Tibial artery (tissue), 4 donors: ENCODE data around the gene BCAS1.

Source experiments
- DNase-seq, 2 donors: peaks; one replicate each; pipeline ENCODE4 v3.0.0-alpha.2; 2019
- H3K27ac ChIP-seq, 2 donors: fragments of 200-600 bp; sonication (generic) in 1 of 2; 1 replicate in 1 of 2; 2 replicates in 1 of 2; pipeline ENCODE4 v1.5.1; 2018 to 2019; ENCODE audit warnings: mild to moderate bottlenecking in 1 of 2
- H3K27me3 ChIP-seq, 2 donors: fragments of 200-600 bp; sonication (generic) in 1 of 2; one replicate each; pipeline versions ENCODE4 v1.5.1 to v1.6.0; 2016 to 2019
- H3K36me3 ChIP-seq, 3 donors: fragments of 200-600 bp; sonication (generic) in 2 of 3; one replicate each; pipeline ENCODE4 v1.5.1; 2016 to 2019; ENCODE audit warnings: mild to moderate bottlenecking in 2 of 3
- H3K4me1 ChIP-seq, 4 donors: fragments of 200-600 bp; sonication (generic) in 2 of 4; 1 replicate in 3 of 4; 2 replicates in 1 of 4; pipeline ENCODE4 v1.5.1; 2016 to 2019
- H3K4me3 ChIP-seq, 2 donors: fragments of 200-600 bp; sonication (generic) in 1 of 2; 1 replicate in 1 of 2; 2 replicates in 1 of 2; pipeline ENCODE4 v1.5.1; 2018 to 2019; ENCODE audit warnings: mild to moderate bottlenecking in 2 of 2
- H3K9me3 ChIP-seq, 3 donors: fragments of 200-600 bp; sonication (generic) in 1 of 3; one replicate each; pipeline ENCODE4 v1.5.1; 2016 to 2019
- CTCF ChIP-seq, 2 experiments: fragments of 200-600 bp in 1 of 2; fragments of 450-650 bp in 1 of 2; IDR thresholded peaks; one replicate each; pipeline ENCODE4 v1.5.1; 2017 to 2019; ENCODE audit warnings: antibody characterized with exemption in 2 of 2, mild to moderate bottlenecking in 1 of 2, moderate library complexity in 1 of 2
- intact Hi-C: fragments of 100-400 bp; cut with DNase I; formaldehyde crosslinking; loops from one replicate; pipeline ENCODE4 v1.15.0; 2023; ENCODE audit warnings: low total_unique reads

The BCAS1 gene

GRCh38 chr20:53960579-53961272 lies 109.7 kb downstream of the BCAS1 start:
- Histone ChIP-seq H3K36me3 (no peaks in the 10 kb centered on the region), H3K4me1 (no peaks in the 10 kb centered on the region), H3K9me3 (no peaks in the 10 kb centered on the region), H3K4me3 (no peak overlapping the region), H3K27me3 (peaks cover 0 to 2% of the 10 kb centered on the region in 2 donors), H3K27ac (no peak overlapping the region)
- intact Hi-C loops = no loop called here
- no peak for DNase-seq
- no peak for TF ChIP-seq CTCF (IDR thresholded peaks at IDR 0.05)

GRCh38 chr20:53959911-53960578 lies 110.3 kb downstream of the BCAS1 start:
- Histone ChIP-seq H3K27ac (no peak overlapping the region), H3K4me3 (no peak overlapping the region), H3K36me3 (no peaks in the 10 kb centered on the region), H3K4me1 (no peaks in the 10 kb centered on the region), H3K9me3 (no peaks in the 10 kb centered on the region), H3K27me3 (peaks cover 0 to 2% of the 10 kb centered on the region in 2 donors)
- intact Hi-C loops = no loop called here
- no peak for TF ChIP-seq CTCF (IDR thresholded peaks at IDR 0.05)
- DNase-seq = peak in 1 of 2 donors; percentile 59

GRCh38 chr20:53958260-53958659 lies 112.1 kb downstream of the BCAS1 start:
- intact Hi-C loops = no loop called here
- no peak for DNase-seq
- Histone ChIP-seq H3K36me3 (no peaks in the 10 kb centered on the region), H3K27ac (no peak overlapping the region), H3K4me3 (no peak overlapping the region), H3K4me1 (no peaks in the 10 kb centered on the region), H3K27me3 (peaks cover 0 to 2% of the 10 kb centered on the region in 2 donors), H3K9me3 (no peaks in the 10 kb centered on the region)
- no peak for TF ChIP-seq CTCF (IDR thresholded peaks at IDR 0.05)

- peaks cover 0 to 2% of the 10 kb centered on the region in 2 donors for H3K27me3 ChIP-seq
- no peak overlapping the region for H3K27ac ChIP-seq
- DNase-seq = no peak
- H3K9me3 ChIP-seq = no peaks in the 10 kb centered on the region
- H3K4me3 ChIP-seq = no peak overlapping the region
- intact Hi-C loops = no loop called here
- H3K4me1 ChIP-seq = no peaks in the 10 kb centered on the region
- TF ChIP-seq CTCF (IDR thresholded peaks at IDR 0.05) = no peak
- H3K36me3 ChIP-seq = no peaks in the 10 kb centered on the region
Measured at GRCh38 chr20:53957451-53958172, 112.8 kb downstream of the BCAS1 start.

GRCh38 chr20:53956013-53956715 lies 114.2 kb downstream of the BCAS1 start:
- Histone ChIP-seq H3K27ac (no peak overlapping the region), H3K9me3 (no peaks in the 10 kb centered on the region)

More at GRCh38 chr20:53956013-53956715, 114.2 kb downstream of the BCAS1 start:
- Histone ChIP-seq H3K4me1 (no peaks in the 10 kb centered on the region), H3K36me3 (no peaks in the 10 kb centered on the region), H3K27me3 (no peaks in the 10 kb centered on the region), H3K4me3 (no peak overlapping the region)
- TF ChIP-seq CTCF (IDR thresholded peaks at IDR 0.05) = no peak
- intact Hi-C loops = no loop called here
- DNase-seq = no peak
